Central memory CD4-positive, alpha-beta T cell (primary cell): ENCODE data around the gene AFAP1.
"Not testable (repeated sequence)": the region's sequence is repeated elsewhere in the genome, so short reads cannot be mapped to it uniquely, and the experiment has no call there.

ENCODE experiments used
- DNase-seq: peaks from one replicate; pipeline ENCODE4 v3.0.0; 2022

AFAP1 gene

GRCh38 chr4:7945709-7946380 lies 6.2 kb upstream of the AFAP1 start:
- DNase-seq, result no peak

GRCh38 chr4:7944599-7945220 lies 5.0 kb upstream of the AFAP1 start:
- DNase-seq, result no peak

- not testable (repeated sequence) for DNase-seq
These were observed 4.0 kb upstream of the AFAP1 start for GRCh38 chr4:7943688-7944087.

- no peak for DNase-seq
These were observed 3.5 kb upstream of the AFAP1 start for GRCh38 chr4:7943211-7943610.

GRCh38 chr4:7941965-7942496 lies 2.4 kb upstream of the AFAP1 start:
- DNase-seq, result no peak

GRCh38 chr4:7941111-7941964 lies 1.7 kb upstream of the AFAP1 start:
- no peak for DNase-seq

- peak; percentile 7 for DNase-seq
These were observed 868 bp downstream of the AFAP1 start for GRCh38 chr4:7938609-7939376.

GRCh38 chr4:7938266-7938608 lies 1.4 kb downstream of the AFAP1 start:
- DNase-seq, result no peak

GRCh38 chr4:7937006-7937405 lies 2.7 kb downstream of the AFAP1 start:
- no peak for DNase-seq

GRCh38 chr4:7933651-7934510 lies 5.8 kb downstream of the AFAP1 start:
- no peak for DNase-seq

- no peak for DNase-seq
These were observed 7.4 kb downstream of the AFAP1 start for GRCh38 chr4:7932287-7932686.

- no peak for DNase-seq
These were observed 10.3 kb downstream of the AFAP1 start for GRCh38 chr4:7929118-7929951.

- DNase-seq, result no peak
These were observed 10.9 kb downstream of the AFAP1 start for GRCh38 chr4:7928711-7929110.

- DNase-seq, result no peak
These were observed 12.8 kb downstream of the AFAP1 start for GRCh38 chr4:7926822-7927221.

GRCh38 chr4:7924570-7924969 lies 15.1 kb downstream of the AFAP1 start:
- DNase-seq, result no peak

GRCh38 chr4:7924163-7924562 lies 15.5 kb downstream of the AFAP1 start:
- DNase-seq, result no peak

- no peak for DNase-seq
These were observed 17.2 kb downstream of the AFAP1 start for GRCh38 chr4:7922466-7922865.

GRCh38 chr4:7918981-7919380 lies 20.7 kb downstream of the AFAP1 start:
- no peak for DNase-seq

- not testable (repeated sequence) for DNase-seq
These were observed 21.5 kb downstream of the AFAP1 start for GRCh38 chr4:7918187-7918586.

GRCh38 chr4:7917669-7918068 lies 22.0 kb downstream of the AFAP1 start:
- DNase-seq, result no peak

GRCh38 chr4:7915875-7916242 lies 23.8 kb downstream of the AFAP1 start:
- no peak for DNase-seq
